Kidney epithelial cell (primary cell): Measurements from ENCODE around the gene PVR. TPM values are rescaled to one million over a fixed set of nuclear protein-coding genes. Genes with fewer than 3 reads are reported as not detected.

Experiments
- DNase-seq: peaks from one replicate; pipeline ENCODE4 v3.0.0-alpha.2; 2010; ENCODE audit warnings: low read depth
- H3K27me3 ChIP-seq: 2 replicates; pipeline ENCODE4 v1.6.0; 2011; ENCODE audit warnings: low read length; ENCODE audit not compliant: control insufficient read depth, insufficient read depth
- H3K36me3 ChIP-seq: 2 replicates; pipeline ENCODE4 v1.5.1; 2011; ENCODE audit warnings: low read length; ENCODE audit not compliant: control insufficient read depth, insufficient read depth
- H3K4me3 ChIP-seq: 2 replicates; pipeline ENCODE4 v1.5.1; 2011; ENCODE audit warnings: low read depth, mild to moderate bottlenecking, control low read depth, low read length
- total RNA-seq: library from RNA; depleted of rRNA; stranded (reverse); fragments of >200 nt; gene quantifications from 2 replicates; pipeline ENCODE4 v1.2.3, GENCODE V29; 2015
- TF ChIP-seq, protein P1 (sequence below): IDR thresholded peaks from 2 replicates; pipeline ENCODE4 v1.5.1; 2011; ENCODE audit warnings: mild to moderate bottlenecking, moderate library complexity, low read length, control low read depth, inconsistent platforms; ENCODE audit not compliant: insufficient read depth, poor library complexity, severe bottlenecking

The PVR gene
- total RNA-seq, 1 donor from 2014 or later = 176 TPM

DNA sequence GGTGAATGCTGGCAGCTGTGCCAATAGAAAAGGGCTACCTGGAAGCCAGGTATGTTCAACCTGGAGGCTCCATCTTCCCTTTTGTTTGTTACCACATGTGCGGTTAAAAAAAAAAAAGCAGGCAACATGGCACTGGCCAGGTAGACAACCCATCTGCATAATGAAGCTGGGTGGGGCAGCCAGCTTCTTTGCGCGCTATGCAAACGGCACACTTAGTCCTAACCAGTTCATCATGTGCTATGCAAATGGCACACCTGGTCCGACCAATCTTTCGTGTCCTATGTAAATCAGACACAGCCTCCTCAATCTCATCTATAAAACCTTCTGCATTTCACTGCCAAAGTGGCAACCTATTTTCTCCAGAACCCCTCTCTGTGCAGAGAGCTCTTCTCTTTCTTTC, 41.6 kb upstream of the PVR start:
- no peaks in the 10 kb centered on the region for H3K27me3 ChIP-seq
- H3K4me3 ChIP-seq = no peak overlapping the region
- TF ChIP-seq, protein P1, sequence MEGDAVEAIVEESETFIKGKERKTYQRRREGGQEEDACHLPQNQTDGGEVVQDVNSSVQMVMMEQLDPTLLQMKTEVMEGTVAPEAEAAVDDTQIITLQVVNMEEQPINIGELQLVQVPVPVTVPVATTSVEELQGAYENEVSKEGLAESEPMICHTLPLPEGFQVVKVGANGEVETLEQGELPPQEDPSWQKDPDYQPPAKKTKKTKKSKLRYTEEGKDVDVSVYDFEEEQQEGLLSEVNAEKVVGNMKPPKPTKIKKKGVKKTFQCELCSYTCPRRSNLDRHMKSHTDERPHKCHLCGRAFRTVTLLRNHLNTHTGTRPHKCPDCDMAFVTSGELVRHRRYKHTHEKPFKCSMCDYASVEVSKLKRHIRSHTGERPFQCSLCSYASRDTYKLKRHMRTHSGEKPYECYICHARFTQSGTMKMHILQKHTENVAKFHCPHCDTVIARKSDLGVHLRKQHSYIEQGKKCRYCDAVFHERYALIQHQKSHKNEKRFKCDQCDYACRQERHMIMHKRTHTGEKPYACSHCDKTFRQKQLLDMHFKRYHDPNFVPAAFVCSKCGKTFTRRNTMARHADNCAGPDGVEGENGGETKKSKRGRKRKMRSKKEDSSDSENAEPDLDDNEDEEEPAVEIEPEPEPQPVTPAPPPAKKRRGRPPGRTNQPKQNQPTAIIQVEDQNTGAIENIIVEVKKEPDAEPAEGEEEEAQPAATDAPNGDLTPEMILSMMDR = no peak
- no peak for DNase-seq
- no peaks in the 10 kb centered on the region for H3K36me3 ChIP-seq

DNA sequence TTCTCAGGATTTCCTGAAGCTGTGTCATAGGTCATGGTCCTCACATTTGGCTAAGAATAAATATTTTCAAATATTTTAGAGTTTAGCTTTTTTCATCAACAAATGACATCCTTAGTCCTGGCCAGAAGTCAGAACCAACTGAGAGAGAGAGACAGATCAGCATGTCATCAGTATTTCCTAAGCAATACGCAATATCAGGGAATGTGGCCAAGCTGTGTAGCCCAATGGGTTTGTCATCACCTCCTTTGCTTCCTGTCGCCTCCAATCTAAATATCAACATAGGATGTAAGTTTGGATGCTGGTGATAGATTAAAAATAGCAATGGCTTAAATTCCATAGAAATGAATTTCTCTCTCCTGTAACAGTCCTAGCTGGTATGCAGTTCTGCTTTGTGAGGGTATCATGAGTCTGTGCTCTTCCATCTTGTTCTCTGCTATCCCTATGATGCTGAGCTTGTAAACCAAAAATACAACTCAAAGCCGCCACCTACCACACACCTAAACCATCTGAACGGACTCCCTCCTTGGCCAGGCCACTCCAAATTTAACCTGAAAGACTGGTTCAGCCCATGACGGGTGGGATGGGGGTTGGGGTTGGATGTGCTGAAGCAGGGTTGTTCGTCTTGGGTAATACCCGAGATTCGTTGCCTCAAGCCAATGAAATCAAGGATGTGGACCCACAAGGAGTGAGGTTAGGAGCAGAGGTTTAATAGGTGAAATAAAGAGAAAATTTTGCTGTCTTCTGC, 40.3 kb upstream of the PVR start:
- H3K36me3 ChIP-seq = no peaks in the 10 kb centered on the region
- no peak overlapping the region for H3K4me3 ChIP-seq
- H3K27me3 ChIP-seq = no peaks in the 10 kb centered on the region
- TF ChIP-seq, protein P1 = no peak
- no peak for DNase-seq

DNA sequence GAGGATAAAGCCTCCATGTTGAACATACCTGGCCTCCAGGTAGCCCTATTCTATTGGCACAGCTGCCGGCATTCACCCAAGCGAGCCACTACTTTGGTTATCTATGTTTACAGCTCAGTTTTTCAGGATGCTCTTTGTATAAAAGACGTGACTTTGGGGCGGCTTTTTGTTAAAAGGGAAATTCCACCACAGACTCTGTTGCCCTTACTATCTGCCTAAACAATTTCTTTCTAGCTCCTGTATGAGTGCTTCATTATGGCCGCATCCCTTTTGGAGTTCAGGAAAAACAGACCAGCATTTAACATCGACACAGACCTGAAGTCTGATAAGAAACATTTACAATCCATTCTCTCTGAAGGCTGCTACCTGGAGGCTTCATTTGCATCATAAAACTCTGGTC, 39.5 kb upstream of the PVR start:
- TF ChIP-seq, protein P1 = no peak
- DNase-seq = no peak
- Histone ChIP-seq H3K27me3 (no peaks in the 10 kb centered on the region), H3K4me3 (no peak overlapping the region), H3K36me3 (no peaks in the 10 kb centered on the region)

DNA sequence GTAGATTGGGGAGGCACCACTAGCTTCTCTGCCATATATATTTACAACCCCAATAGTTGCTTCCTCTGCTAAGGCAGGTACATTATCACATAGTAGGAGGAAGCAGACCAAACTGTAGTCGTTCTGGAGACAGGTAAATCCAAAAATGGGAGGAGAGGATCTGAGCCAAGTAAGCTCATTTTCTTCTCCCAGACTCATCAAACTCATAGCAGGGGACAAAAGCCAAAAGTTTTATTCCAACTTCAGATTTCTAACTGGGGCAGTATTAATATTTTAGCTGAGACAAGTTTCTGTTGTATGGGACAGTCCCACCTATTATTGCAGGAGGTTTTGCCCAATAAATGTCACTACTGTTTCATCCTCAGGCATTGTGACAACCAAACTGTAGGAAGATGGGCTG, 38.2 kb upstream of the PVR start:
- TF ChIP-seq, protein P1 = no peak
- DNase-seq = no peak
- Histone ChIP-seq H3K36me3 (no peaks in the 10 kb centered on the region), H3K4me3 (no peak overlapping the region), H3K27me3 (no peaks in the 10 kb centered on the region)

DNA sequence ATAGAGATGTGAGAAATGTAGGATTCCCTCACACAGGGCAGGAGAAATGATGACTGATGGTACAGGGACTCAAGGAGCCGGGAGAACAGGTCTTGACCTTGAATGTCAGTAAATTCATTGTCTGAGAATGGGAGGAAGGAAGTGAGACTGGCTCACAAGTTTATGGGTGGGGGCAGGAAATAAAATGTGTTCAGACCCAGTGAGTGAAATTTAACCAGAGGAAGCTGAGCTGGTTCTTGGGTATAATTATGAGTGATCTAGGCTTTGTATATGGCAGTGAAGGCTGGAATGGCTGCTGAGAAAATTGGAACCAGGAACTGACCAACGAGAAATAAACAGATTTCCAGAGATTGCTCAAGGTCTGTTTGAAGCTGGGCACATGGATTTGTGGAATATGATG, 36.7 kb upstream of the PVR start:
- Histone ChIP-seq H3K4me3 (no peak overlapping the region), H3K27me3 (no peaks in the 10 kb centered on the region), H3K36me3 (no peaks in the 10 kb centered on the region)
- no peak for DNase-seq
- TF ChIP-seq, protein P1 = no peak

DNA sequence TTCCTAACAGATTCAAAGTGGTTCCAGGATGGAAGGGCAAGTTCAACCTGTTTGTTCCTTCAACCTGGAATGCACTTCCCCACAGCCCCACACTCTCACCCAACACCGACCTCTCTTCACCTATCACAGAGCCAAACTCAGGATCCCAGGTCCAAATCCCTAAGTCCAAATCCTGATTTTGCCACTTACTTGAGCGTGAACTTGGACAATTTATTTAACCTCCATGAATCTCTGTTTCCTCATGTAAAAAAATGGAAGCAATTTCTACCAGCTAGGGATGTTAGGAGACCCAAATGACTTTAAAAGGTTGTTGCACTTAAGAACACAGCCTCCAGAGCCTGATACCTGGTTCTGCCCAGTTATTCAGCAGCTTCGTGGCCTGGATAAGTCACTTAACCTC, 35.8 kb upstream of the PVR start:
- no peaks in the 10 kb centered on the region for H3K27me3 ChIP-seq
- no peak overlapping the region for H3K4me3 ChIP-seq
- TF ChIP-seq, protein P1 = no peak
- no peak for DNase-seq
- H3K36me3 ChIP-seq = no peaks in the 10 kb centered on the region
